ENCODE results near the gene PEAR1.

The PEAR1 gene

DNA sequence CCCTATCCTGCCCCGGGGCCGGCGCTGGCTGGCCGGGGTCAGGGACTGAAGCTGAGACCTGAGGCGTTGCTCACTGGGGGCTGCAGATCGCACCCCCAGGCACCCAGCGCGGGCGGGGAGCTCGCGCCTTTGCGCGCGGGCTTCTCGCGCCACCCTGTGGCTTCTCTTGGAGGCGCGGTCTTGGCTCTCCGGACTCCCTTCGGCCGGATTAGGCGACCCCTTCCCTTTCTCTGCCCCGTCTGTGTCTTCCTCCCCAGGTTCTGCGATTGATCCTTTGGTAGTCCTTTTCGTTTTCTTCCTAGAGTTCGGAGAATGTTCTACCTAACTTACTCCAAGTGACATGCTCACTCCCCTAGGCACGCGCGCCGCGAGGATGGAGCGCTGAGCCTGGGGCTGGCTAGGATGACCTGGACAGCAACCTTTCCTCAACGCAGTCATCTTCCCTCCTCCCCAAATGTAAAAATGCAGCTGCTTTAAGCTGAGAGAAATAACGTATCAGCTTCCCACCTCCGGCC lies 33.3 kb upstream of the PEAR1 start:
- DNase-seq = peak; percentile 78

- DNase-seq = peak; percentile 78
Measured at GRCh38 chr1:156860628-156861423, 32.7 kb upstream of the PEAR1 start, which contains the start of gene NTRK1. TSS of gene NTRK1 (plus strand) at chr1:156860865. CDS start at chr1:156860935, 70 bp downstream.

GRCh38 chr1:156862584-156862983 lies 30.9 kb upstream of the PEAR1 start:
- DNase-seq = no peak

- DNase-seq = peak; percentile 81
Measured at GRCh38 chr1:156862997-156863599, 30.4 kb upstream of the PEAR1 start.

GRCh38 chr1:156863631-156864030 lies 29.9 kb upstream of the PEAR1 start:
- no peak for DNase-seq

DNA sequence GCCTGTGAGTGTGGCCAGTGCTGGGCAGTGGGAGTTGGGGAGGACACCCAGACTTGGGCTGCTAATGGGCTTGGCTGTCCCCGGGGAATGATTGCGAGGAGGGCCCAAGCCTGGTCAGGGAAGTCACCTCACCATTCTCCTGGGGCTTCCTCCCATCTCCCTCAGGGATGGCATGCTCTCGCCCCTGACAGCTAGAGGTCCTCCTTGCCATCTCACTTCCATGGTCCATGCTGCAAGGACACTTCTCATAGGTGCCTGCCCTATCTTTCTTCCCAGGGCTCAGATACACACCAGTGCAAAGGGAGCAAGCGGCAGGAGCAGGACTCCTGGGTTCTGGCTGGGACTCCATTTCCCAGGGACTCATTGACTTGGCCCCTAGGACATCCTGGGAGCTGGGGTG lies 28.7 kb upstream of the PEAR1 start:
- no peak for DNase-seq

- DNase-seq = no peak
Measured at GRCh38 chr1:156865258-156865657, 28.3 kb upstream of the PEAR1 start.

GRCh38 chr1:156865865-156866248 lies 27.7 kb upstream of the PEAR1 start:
- no peak for DNase-seq

- DNase-seq = no peak
Measured at GRCh38 chr1:156866249-156866909, 27.1 kb upstream of the PEAR1 start.

DNA sequence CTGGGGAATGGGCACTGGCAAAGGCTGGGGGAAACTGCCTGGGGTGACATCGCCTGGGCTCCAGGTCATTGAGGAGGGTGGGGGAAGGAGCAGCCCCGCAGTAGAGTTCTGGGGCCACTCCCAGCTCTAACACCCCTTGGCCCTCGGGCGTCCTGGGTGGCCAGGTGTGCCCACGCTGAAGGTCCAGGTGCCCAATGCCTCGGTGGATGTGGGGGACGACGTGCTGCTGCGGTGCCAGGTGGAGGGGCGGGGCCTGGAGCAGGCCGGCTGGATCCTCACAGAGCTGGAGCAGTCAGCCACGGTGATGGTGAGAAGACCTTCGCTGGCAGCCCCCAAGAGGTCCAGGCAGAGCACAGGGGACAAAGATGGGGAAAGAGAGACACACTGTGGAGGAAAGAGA lies 25.2 kb upstream of the PEAR1 start:
- no peak for DNase-seq

- no peak for DNase-seq
Measured at GRCh38 chr1:156869455-156869854, 24.1 kb upstream of the PEAR1 start.

- no peak for DNase-seq
Measured at GRCh38 chr1:156873659-156874058, 19.9 kb upstream of the PEAR1 start.

GRCh38 chr1:156874142-156874541 lies 19.4 kb upstream of the PEAR1 start:
- no peak for DNase-seq

GRCh38 chr1:156874572-156875340 lies 18.8 kb upstream of the PEAR1 start:
- no peak for DNase-seq

DNA sequence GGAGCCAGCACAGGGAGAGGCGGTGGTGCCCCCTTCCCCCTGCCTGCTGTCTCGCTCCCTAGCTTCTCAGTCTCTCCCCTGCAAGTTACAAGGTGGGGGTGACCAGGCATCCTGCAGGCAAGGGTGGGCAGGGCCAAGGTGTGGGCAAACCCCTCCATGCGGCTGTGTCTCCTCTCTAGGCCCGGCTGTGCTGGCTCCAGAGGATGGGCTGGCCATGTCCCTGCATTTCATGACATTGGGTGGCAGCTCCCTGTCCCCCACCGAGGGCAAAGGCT lies 18.2 kb upstream of the PEAR1 start:
- DNase-seq = no peak

DNA sequence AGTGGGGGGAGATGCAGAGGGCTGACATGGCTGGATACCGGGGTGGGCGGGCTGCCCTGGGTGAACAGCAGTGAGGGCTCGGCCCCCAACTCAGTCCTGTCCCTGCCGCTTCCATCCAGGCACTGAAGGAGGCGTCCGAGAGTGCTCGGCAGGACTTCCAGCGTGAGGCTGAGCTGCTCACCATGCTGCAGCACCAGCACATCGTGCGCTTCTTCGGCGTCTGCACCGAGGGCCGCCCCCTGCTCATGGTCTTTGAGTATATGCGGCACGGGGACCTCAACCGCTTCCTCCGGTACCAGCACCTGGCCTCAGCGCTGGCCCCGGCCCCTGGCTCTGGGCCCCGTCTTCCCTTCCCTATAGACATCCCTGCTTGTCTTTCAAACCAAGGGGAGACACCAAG lies 17.2 kb upstream of the PEAR1 start:
- peak; percentile 80 for DNase-seq

DNA sequence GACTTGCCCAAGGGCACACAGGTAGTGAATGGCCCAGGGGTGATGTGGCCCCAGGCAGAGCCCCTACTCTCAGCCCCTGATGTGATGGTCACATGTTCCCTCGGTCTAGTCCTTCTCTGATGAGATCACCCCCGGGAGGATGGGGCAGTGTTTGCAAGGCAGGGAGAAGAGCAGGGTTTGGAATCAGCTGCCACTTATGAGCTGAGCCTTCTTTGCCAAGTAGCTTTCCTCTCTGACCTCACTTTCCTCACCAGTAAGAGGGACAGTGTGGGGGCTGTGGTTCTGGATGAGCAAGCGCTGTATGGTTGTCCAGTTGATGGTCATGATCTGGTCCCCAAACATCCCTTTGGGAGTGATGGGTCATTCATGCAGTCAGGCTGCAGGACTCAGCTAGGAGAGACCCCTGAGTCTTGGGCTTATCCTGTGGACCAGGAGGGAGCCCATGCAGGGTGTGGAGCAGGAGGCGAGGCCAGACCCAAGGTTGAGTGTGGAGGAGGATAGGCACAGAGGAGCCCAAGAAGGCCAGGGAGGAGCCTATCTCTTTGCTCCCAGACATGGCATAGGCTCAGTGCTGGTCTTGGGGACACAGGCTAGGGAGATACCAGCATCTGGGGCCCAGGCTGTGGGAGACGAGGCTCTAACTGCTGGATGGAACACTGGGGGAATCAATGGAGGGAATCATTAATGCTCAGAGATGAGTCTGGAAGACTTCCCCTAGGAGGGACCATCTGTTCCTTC lies 15.9 kb upstream of the PEAR1 start:
- DNase-seq = no peak

- DNase-seq = no peak
Measured at GRCh38 chr1:156879876-156880275, 13.6 kb upstream of the PEAR1 start.

- no peak for DNase-seq
Measured at GRCh38 chr1:156880473-156880872, 13.0 kb upstream of the PEAR1 start.

DNA sequence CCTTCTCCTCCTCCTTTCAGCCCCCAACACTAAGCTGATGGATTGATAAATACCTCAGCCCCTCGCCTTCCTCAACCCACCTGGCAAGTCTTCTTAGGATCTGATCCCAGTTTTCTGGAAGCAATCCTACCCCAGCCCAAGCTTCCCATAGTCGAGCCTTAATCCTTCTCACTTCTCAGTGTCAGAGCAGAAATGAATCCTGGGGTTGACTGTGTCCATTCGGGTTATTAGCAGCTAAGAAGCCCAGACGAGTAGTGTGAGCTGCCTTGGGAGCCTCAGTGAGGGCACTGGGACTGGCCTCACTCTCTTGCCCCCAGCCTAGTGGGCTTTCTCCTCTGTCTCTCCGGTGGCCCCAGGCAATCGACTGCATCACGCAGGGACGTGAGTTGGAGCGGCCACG lies 12.4 kb upstream of the PEAR1 start:
- DNase-seq = no peak

- DNase-seq = no peak
Measured at GRCh38 chr1:156881663-156882062, 11.9 kb upstream of the PEAR1 start.

DNA sequence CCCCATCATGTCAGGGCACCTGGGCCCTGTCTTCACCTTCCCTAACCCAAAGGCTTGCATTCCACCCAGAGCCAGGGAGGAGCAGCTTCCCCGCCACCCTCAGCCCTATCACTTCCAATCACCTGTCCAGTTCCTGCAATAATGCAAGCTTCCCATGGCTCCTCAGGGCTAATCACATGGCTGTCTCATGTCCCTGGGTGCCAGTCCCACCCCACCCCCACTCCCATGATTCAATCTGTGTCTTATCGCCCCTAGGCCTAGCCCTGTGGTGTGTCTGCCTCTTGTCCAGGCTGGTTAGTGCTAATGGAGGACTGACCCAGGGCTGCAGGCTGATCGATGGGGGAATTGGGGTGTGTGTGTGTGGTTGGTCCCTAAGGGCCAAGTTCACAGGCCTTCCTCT lies 11.0 kb upstream of the PEAR1 start:
- DNase-seq = no peak

DNA sequence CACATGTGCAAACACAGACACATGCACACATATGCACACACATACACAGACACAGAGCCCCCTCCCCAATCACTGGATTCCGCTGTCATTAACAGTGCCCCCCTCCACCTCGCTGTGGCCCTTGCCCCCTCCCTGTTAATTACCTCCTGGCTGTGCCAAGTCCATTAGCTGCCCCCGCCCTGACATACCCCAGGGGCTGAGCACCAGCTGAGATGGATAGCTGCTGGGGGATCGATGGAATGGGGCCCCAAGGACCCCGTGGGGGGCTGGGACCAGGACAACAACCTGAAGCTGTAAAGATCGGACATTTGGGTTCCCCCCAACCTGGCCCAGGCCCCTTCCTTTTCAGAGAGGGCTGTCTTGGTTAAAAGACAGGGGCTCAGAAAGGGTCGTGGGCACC lies 9.6 kb upstream of the PEAR1 start:
- no peak for DNase-seq

All from islet precursor cell (in vitro differentiated cells).